GM13976 (cell line): ENCODE results near the gene COQ7.
A peak's percentile ranks its signal among the peaks of the same experiment; 100 is the strongest.

Source experiments
- DNase-seq: peaks from one replicate; pipeline ENCODE4 v3.0.0; 2012; ENCODE audit warnings: low spot score
- CTCF ChIP-seq: IDR thresholded peaks from 2 replicates; pipeline ENCODE4 v1.5.1; 2012; ENCODE audit warnings: borderline replicate concordance, mild to moderate bottlenecking; ENCODE audit not compliant: insufficient read depth; ENCODE audit errors: extremely low read depth, missing control alignments, control extremely low read depth
- in situ Hi-C: fragments of 300-500 bp; cut with MboI; formaldehyde crosslinking; loops from one replicate; pipeline ENCODE4 v1.12.0; 2022; ENCODE audit warnings: low sequenced_read_pairs, mixed read lengths, inconsistent platforms; ENCODE audit not compliant: unreplicated experiment

COQ7 gene

GRCh38 chr16:19109288-19109664, 41.9 kb downstream of the COQ7 start:
- in situ Hi-C loops, result no loop called here
- TF ChIP-seq CTCF, result no peak
- DNase-seq, result no peak

DNA sequence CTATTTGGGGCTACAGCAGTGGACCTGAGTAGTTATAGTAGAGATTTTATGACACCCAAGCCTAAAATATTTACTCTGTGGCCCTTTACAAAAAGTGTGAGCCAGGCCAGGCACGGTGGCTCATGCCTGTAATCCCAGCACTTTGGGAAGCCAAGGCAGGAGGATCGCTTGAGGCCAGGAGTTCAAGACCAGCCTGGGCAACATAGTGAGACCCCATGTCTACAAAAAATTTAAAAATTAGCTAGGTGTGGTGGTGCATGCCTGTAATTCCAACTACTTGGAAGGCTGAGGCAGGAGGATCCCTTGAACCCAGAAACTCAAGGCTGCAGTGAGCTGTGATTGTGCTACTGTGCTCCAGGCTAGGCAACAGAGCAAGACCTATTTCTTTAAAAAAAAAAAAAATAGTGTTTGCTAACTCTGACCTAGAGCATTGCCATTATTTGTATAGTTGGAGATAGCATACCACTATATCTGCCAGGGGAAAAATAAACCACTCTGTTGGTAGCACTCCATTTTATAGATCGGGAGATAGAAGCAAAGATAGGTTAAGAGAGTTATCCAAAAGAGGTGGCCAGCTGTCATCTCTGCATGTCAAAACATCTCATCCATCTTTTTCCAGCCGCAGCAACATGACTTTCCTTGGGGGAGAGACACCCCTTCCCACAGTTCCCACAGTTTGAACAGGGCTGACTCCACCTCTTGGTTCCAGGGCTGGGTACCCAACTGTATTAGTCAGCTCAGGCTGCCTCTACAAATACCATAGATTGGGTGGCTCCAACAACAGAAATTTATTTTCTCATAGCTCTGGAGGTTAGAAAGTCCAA, 43.3 kb downstream of the COQ7 start:
- TF ChIP-seq CTCF, result no peak
- DNase-seq, result no peak
- in situ Hi-C loops, result no loop called here

DNA sequence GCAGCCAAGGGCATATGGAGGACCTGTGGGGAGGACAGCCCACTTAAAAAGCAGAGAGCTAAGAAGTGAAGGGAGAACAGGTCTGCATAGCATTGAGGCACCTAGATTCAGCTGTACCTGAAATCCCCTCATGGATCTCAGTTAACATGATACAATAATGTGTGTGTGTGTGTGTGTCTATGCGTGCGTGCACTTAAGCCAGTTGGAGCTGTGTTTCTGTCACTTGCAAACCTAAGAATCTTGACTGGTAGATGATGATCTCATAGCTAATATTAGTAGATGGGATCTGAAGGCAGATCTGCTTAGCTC, 44.6 kb downstream of the COQ7 start:
- in situ Hi-C loops, result no loop called here
- no peak for TF ChIP-seq CTCF
- DNase-seq, result no peak

- in situ Hi-C loops, result no loop called here
- peak; percentile 73 for DNase-seq
- no peak for TF ChIP-seq CTCF
These were observed 46.4 kb downstream of the COQ7 start, which contains the start of gene ITPRIPL2 for GRCh38 chr16:19113577-19114358. TSS of gene ITPRIPL2 (plus strand) at chr16:19113964. CDS start at chr16:19114462, 498 bp downstream.

DNA sequence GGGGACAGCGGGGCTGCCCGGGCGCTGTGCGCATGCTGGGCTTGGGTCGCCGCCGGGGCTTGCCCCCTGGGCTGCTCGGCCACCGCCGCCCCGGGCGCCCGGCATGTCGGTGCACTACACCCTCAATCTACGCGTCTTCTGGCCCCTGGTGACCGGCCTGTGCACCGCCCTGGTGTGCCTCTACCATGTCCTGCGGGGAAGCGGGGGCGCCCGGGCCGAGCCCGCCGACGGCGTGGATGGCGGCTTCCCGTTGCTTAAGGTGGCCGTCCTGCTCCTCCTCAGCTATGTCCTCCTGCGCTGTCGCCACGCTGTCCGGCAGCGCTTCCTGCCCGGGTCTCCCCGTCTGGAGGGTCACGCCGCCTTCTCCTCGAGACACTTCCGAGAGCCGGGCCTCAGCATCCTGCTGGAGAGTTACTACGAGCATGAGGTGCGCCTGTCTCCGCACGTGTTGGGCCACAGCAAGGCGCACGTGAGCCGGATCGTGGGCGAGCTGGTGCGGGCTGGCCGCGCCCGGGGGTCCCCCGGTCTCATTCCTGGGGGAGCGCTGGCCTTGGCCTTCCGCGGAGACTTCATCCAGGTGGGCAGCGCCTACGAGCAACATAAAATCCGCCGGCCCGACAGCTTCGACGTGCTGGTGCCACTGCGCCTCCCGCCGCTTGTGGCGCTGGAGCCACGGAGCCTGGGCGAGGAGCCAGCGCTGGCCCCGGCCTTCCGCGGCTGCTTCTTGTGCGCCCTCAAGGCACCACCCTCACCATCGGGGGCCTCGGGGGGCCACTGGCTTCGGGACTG, 47.1 kb downstream of the COQ7 start:
- DNase-seq, result peak; percentile 64
- TF ChIP-seq CTCF, result peak; percentile 7
- in situ Hi-C loops, result no loop called here

DNA sequence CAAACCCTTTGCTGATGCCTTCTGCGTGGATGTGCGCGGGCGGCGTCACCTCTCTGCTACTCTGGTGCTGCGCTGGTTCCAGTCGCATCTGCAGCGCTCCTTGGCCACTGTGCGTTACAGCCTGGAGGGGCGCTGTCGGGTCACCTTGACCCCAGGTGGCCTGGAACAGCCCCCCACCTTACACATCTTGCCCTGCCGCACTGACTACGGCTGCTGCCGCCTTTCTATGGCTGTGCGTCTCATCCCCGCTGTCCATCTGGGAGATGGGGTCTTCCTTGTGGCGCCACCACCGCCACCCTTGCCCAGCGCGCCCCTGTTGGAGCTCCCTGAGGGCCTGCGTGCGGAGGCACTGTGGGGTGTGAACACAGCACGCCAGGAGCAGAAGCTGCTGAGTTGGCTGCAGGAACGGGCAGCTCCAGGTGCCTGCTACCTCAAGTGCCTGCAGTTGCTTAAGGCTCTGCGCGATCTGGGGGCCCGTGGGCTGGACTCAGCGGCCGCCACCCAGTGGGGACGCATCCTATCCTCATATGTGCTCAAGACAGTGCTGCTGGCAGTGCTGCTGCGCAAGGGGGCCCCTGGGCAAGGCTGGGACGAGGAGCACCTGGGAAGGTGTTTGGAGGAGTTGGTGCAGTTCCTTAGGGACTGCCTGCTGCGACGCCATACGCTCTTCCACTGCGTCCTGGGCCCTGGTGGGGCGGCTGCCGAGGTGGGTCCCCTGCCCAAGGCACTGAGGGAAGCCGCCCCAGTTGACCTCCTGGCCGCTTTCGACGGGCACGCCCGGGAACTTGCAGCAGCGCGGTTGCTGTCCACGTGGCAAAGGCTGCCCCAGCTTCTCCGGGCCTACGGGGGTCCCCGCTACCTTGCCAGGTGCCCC, 48.0 kb downstream of the COQ7 start:
- in situ Hi-C loops, result no loop called here
- no peak for TF ChIP-seq CTCF
- DNase-seq, result no peak
